ENCODE measurements around the gene PMM1.

The PMM1 gene

DNA sequence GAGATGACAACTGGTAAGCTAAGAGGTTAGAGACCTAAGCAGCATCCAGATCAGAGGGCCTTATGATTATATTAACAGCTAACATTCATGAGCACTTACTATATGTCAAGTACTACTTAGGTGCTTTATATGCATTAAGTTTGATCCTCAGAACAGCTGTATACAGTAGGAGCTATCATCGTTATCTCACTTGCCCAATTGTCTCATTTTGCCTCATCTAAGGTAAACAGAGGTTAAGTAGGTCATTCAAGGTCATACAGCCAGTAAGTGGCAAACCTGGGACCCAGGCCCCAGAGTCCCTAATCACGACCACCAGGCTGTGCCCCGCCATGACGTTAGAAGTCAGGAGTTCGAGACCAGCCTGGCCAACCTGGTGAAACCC, 40.8 kb downstream of the PMM1 start:
- Histone ChIP-seq H3K4me1 (ENCODE audit: control insufficient read depth in 1 of 2, insufficient read depth in 2 of 2, low read length in 2 of 2) (peaks cover 4 to 8% of the 10 kb centered on the region in 2 donors), H3K27me3 (ENCODE audit: low read depth, low read length) (no peaks in the 10 kb centered on the region), H3K4me3 (ENCODE audit: low read depth in 1 of 2, low read length in 2 of 2) (no peak overlapping the region), H3K27ac (ENCODE audit: low read length) (no peak overlapping the region), H3K36me3 (ENCODE audit: control insufficient read depth in 1 of 2, insufficient read depth in 2 of 2, low read length in 2 of 2) (no peaks in the 10 kb centered on the region), H3K9me3 (ENCODE audit: control insufficient read depth in 1 of 2, low read length in 2 of 2) (no peaks in the 10 kb centered on the region)

DNA sequence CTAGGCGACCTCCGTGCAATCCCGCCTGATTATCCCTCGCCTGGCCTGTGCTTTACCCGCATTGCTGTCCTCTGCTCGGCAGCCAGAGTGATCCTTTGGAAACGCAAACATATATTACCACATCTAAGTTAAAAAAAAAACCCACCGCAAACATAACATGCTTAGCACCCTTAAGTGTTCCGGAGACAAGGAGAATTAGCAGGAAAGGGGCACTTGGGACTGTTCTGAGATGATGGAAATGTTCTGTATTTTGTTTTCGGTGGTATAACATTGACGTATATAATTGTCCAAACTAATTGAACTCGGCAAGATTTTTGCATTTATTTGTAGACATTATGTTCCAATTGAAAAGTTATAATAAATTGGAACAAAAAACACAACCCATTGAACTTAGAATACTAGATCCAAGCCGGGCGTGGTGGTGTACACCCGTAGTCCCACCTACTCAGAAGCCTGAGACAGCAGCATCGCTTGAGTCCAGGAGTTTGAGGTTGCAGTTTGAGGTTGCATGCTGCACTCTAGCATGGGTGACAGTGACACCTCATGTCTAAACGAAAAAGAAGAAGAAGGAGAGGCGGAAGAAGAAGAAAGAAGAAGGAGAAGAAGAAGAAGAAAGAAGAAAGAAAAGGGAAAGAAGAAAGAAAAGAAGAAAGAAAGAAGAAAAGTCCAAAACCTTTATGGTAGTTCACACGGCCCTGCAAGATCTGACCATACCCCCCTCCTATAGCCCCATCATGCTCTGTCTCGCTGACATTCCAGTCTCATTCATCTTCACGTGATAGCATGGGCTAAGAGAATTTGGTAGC, 44.8 kb downstream of the PMM1 start:
- Histone ChIP-seq H3K36me3 (ENCODE audit: control insufficient read depth in 1 of 2, insufficient read depth in 2 of 2, low read length in 2 of 2) (peaks cover 3 to 4% of the 10 kb centered on the region in 2 donors), H3K9me3 (ENCODE audit: control insufficient read depth in 1 of 2, low read length in 2 of 2) (no peaks in the 10 kb centered on the region), H3K27ac (ENCODE audit: low read length) (no peak overlapping the region), H3K4me1 (ENCODE audit: control insufficient read depth in 1 of 2, insufficient read depth in 2 of 2, low read length in 2 of 2) (peaks cover 4 to 27% of the 10 kb centered on the region in 2 donors), H3K4me3 (ENCODE audit: low read depth in 1 of 2, low read length in 2 of 2) (peak overlapping the region; percentile 80 to 89), H3K27me3 (ENCODE audit: low read depth, low read length) (no peaks in the 10 kb centered on the region)

DNA sequence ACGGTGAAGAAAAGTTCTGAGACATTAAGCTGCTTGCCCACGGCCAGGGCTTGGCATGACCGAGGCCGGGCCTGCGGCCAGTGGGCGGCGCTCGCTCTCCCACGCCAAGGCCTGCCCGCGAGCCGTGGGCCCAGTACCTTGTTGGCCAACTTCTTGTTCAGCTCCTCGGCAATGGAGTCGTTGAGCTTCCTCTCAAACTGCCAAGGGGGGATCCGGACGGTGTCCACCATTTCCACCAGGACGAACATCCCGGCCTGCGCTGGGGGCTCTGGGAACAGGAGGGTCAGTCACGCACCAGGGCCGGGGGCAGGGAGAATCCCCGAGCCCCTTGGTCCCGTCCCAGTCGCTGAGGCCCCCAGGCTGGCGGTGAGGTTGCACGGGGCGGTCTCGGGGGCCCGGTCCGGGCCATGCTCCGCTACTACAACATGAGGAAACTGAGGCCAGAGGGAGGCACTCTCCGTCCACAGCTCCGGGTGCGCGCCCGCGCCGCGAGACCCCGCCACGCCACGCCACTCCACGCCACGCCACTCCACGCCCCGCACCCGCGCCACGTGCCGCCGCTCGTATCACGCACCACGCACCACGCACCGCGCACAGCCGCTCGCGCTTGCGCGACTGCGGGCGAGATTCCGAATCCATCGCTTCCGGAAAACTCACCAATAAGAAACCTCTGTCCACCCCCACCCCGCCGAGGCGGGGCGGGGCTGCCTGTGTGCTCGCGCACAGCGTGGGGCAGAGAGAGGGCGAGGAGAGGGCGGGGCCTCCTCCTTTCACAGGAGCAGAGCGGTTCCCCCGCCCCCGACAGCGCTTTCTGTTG, 45.6 kb downstream of the PMM1 start, which contains the start of gene POLR3H:
TSS of gene POLR3H (minus strand) at position 617 of the 817 bp plus-strand sequence. CDS start at position 248, 369 bp downstream.
- no peaks in the 10 kb centered on the region for H3K9me3 ChIP-seq (ENCODE audit: control insufficient read depth in 1 of 2, low read length in 2 of 2)
- H3K4me3 ChIP-seq (ENCODE audit: low read depth in 1 of 2, low read length in 2 of 2): peak within 1 kb of the TSS; percentile 80 to 89
- H3K27me3 ChIP-seq (ENCODE audit: low read depth, low read length): no peaks in the 10 kb centered on the region
- peaks cover 6 to 12% of the 10 kb centered on the region in 2 donors for H3K36me3 ChIP-seq (ENCODE audit: control insufficient read depth in 1 of 2, insufficient read depth in 2 of 2, low read length in 2 of 2)
- H3K27ac ChIP-seq (ENCODE audit: low read length): peak within 1 kb of the TSS; percentile 60
- peaks cover 4 to 31% of the 10 kb centered on the region in 2 donors for H3K4me1 ChIP-seq (ENCODE audit: control insufficient read depth in 1 of 2, insufficient read depth in 2 of 2, low read length in 2 of 2)

DNA sequence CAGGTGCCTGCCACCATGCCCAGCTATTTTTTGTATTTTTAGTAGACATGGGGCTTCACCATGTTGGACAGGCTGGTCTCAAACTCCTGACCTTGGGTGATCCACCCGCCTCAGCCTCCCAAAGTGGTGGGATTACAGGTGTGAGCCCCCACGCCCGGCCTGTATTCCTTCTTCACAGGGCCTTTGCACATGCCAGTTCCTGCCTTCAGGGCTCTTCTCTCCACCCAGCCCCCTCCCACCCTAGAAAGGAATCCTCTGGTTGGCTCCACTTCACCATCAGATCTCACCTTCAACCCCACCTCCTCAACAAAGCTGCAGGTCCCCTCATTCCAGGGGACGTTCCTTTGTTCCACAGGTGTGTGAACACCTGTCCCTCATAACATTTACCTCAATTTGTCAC, 47.4 kb downstream of the PMM1 start:
- Histone ChIP-seq H3K27me3 (ENCODE audit: low read depth, low read length) (no peaks in the 10 kb centered on the region), H3K9me3 (ENCODE audit: control insufficient read depth in 1 of 2, low read length in 2 of 2) (no peaks in the 10 kb centered on the region), H3K36me3 (ENCODE audit: control insufficient read depth in 1 of 2, insufficient read depth in 2 of 2, low read length in 2 of 2) (peaks cover 6 to 12% of the 10 kb centered on the region in 2 donors), H3K4me3 (ENCODE audit: low read depth in 1 of 2, low read length in 2 of 2) (no peak overlapping the region), H3K4me1 (ENCODE audit: control insufficient read depth in 1 of 2, insufficient read depth in 2 of 2, low read length in 2 of 2) (peaks cover 4 to 42% of the 10 kb centered on the region in 2 donors), H3K27ac (ENCODE audit: low read length) (no peak overlapping the region)

DNA sequence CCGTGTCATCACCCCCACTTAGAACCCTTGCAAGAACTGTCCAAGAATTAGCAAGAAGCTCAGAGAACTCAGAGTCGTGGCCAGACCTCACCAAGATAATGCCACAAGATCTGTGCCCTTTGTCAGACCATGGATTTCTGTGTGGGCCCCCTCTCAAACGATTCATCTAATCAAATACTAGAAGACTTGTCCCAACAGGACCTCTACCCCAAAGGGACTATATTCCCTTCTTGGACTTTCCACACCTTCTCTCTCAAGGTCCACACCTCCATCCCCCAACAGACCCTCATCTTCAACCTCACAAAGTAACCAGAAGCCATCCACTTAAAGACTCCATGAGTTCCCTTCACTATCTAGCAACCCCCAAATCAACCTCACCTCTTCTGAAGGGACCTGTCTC, 48.2 kb downstream of the PMM1 start:
- Histone ChIP-seq H3K27ac (ENCODE audit: low read length) (no peak overlapping the region), H3K27me3 (ENCODE audit: low read depth, low read length) (no peaks in the 10 kb centered on the region), H3K4me1 (ENCODE audit: control insufficient read depth in 1 of 2, insufficient read depth in 2 of 2, low read length in 2 of 2) (peaks cover 4 to 42% of the 10 kb centered on the region in 2 donors), H3K4me3 (ENCODE audit: low read depth in 1 of 2, low read length in 2 of 2) (no peak overlapping the region), H3K36me3 (ENCODE audit: control insufficient read depth in 1 of 2, insufficient read depth in 2 of 2, low read length in 2 of 2) (peaks cover 6 to 15% of the 10 kb centered on the region in 2 donors), H3K9me3 (ENCODE audit: control insufficient read depth in 1 of 2, low read length in 2 of 2) (no peaks in the 10 kb centered on the region)

DNA sequence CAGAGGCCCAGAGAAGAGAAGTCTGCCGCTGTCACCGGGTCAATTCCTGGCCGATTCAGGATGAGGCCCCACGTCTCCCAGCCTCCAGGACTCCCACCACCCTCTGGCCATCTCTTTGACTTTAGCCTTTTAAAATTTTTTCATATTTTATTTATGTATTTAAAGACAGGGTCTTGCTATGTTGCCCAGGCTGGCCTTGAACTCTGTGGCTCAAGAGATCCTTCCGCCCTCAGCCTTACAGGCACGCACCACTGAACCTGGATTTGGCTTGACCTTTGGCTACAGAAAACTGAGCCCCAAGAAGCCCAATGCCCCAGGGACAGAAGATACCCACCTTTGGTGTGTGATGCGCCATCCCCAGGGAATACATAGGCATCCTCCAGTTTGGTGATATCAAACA, 49.3 kb downstream of the PMM1 start:
- Histone ChIP-seq H3K4me3 (ENCODE audit: low read depth in 1 of 2, low read length in 2 of 2) (no peak overlapping the region), H3K9me3 (ENCODE audit: control insufficient read depth in 1 of 2, low read length in 2 of 2) (no peaks in the 10 kb centered on the region), H3K27ac (ENCODE audit: low read length) (no peak overlapping the region), H3K4me1 (ENCODE audit: control insufficient read depth in 1 of 2, insufficient read depth in 2 of 2, low read length in 2 of 2) (peaks cover 4 to 42% of the 10 kb centered on the region in 2 donors), H3K27me3 (ENCODE audit: low read depth, low read length) (no peaks in the 10 kb centered on the region), H3K36me3 (ENCODE audit: control insufficient read depth in 1 of 2, insufficient read depth in 2 of 2, low read length in 2 of 2) (peaks cover 6 to 15% of the 10 kb centered on the region in 2 donors)

DNA sequence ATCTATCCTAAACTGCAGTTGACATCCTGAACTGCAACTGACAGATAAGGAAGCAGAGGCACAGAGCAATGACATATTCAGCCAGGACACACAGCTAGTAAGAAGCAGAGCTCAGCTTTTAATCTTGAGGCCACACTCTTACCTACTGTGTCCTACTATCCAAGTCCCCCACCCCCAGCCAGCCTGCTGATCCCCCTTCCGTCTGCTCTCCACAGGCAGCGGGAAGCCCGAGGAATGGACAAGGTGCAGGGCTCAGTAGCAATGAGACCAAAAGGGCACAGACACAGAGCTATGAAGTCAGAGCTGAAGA, 49.7 kb downstream of the PMM1 start:
- peaks cover 4 to 39% of the 10 kb centered on the region in 2 donors for H3K4me1 ChIP-seq (ENCODE audit: control insufficient read depth in 1 of 2, insufficient read depth in 2 of 2, low read length in 2 of 2)
- no peaks in the 10 kb centered on the region for H3K27me3 ChIP-seq (ENCODE audit: low read depth, low read length)
- H3K9me3 ChIP-seq (ENCODE audit: control insufficient read depth in 1 of 2, low read length in 2 of 2): no peaks in the 10 kb centered on the region
- no peak overlapping the region for H3K4me3 ChIP-seq (ENCODE audit: low read depth in 1 of 2, low read length in 2 of 2)
- no peak overlapping the region for H3K27ac ChIP-seq (ENCODE audit: low read length)
- H3K36me3 ChIP-seq (ENCODE audit: control insufficient read depth in 1 of 2, insufficient read depth in 2 of 2, low read length in 2 of 2): peaks cover 9 to 15% of the 10 kb centered on the region in 2 donors

DNA sequence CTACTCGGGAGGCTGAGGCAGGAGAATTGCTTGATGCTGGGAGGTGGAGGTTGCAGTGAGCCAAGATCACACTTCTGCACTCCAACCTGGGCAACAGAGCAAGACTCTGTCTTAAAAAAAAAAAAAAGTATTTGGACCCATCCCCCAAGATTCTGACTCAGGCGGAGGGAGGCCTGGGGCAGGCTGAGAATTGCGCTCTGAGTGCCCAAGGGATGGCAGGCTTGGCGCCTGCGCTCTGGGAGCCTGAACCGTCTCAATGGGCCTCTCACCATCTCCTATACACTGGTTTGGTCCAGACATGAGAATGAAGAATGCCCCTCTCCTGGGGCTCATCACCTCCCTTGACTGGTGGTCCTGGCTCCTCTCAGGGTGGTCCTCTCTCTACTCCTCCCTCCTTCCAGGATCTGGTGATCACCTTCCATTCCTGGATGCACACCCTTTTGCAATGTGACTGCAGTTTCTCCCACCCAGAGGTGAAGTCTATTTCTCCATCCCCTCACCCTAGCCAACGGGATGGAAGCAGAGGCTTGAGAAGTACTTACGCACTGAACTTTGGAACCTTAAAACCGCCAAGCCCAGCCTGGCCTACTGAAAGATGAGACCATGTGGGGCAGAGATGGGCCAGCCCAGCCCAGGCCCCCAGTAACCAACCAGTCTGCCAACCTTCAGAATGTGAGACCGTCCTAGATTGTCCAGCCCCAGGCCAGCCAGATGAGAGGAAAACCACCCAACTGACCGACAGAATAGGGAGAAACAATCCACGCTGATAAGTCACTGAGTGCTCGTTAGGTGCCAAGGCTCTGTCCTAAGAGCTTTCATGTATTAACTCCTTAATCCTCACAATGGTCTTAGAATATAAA, 50.3 kb downstream of the PMM1 start:
- Histone ChIP-seq H3K27ac (ENCODE audit: low read length) (no peak overlapping the region), H3K36me3 (ENCODE audit: control insufficient read depth in 1 of 2, insufficient read depth in 2 of 2, low read length in 2 of 2) (peaks cover 13 to 15% of the 10 kb centered on the region in 2 donors), H3K27me3 (ENCODE audit: low read depth, low read length) (no peaks in the 10 kb centered on the region), H3K9me3 (ENCODE audit: control insufficient read depth in 1 of 2, low read length in 2 of 2) (no peaks in the 10 kb centered on the region), H3K4me1 (ENCODE audit: control insufficient read depth in 1 of 2, insufficient read depth in 2 of 2, low read length in 2 of 2) (peaks cover 0 to 34% of the 10 kb centered on the region in 2 donors), H3K4me3 (ENCODE audit: low read depth in 1 of 2, low read length in 2 of 2) (no peak overlapping the region)

DNA sequence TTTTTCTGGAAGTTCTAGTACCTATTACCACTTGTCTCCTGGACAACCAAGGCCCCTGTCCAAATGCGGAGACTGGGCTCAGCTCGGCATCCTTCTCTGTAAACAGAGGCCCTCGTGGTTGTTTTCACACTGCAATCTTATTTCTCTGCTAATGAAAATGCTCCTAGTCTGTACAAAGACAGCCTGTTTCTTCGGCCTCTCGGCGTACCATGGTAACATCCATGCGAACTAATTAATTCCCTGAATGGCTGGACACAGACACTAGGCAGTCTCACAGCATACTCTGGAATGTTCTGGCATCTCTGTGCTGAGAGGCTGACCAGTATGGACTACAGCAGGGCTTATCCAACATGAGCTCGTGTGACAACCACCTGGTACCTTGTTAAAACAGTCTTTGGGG, 51.1 kb downstream of the PMM1 start:
- H3K27me3 ChIP-seq (ENCODE audit: low read depth, low read length): no peaks in the 10 kb centered on the region
- peaks cover 0 to 33% of the 10 kb centered on the region in 2 donors for H3K4me1 ChIP-seq (ENCODE audit: control insufficient read depth in 1 of 2, insufficient read depth in 2 of 2, low read length in 2 of 2)
- H3K4me3 ChIP-seq (ENCODE audit: low read depth in 1 of 2, low read length in 2 of 2): no peak overlapping the region
- no peak overlapping the region for H3K27ac ChIP-seq (ENCODE audit: low read length)
- H3K9me3 ChIP-seq (ENCODE audit: control insufficient read depth in 1 of 2, low read length in 2 of 2): no peaks in the 10 kb centered on the region
- H3K36me3 ChIP-seq (ENCODE audit: control insufficient read depth in 1 of 2, insufficient read depth in 2 of 2, low read length in 2 of 2): peaks cover 13 to 15% of the 10 kb centered on the region in 2 donors

DNA sequence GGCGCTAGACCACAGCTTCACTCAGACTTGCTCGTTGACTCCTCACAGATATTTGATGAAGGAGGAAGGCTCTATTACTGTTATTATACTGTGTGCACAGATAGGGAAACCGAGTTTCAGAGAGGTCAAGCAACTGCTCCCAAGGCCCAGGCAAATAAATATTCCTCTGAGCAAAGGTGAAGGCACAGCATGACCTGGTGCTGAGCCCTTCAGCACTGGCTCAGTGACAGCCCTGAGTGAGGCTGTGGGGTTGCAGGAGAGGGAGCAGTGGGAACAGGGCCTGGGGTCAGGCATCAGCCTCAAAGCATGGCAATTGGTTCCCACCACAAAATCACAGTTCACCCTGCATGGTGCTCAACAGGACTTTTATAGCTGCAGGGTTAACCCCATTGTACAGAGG, 52.4 kb downstream of the PMM1 start:
- Histone ChIP-seq H3K4me1 (ENCODE audit: control insufficient read depth in 1 of 2, insufficient read depth in 2 of 2, low read length in 2 of 2) (peaks cover 3 to 32% of the 10 kb centered on the region in 2 donors), H3K36me3 (ENCODE audit: control insufficient read depth in 1 of 2, insufficient read depth in 2 of 2, low read length in 2 of 2) (peaks cover 16 to 18% of the 10 kb centered on the region in 2 donors), H3K27me3 (ENCODE audit: low read depth, low read length) (no peaks in the 10 kb centered on the region), H3K4me3 (ENCODE audit: low read depth in 1 of 2, low read length in 2 of 2) (no peak overlapping the region), H3K9me3 (ENCODE audit: control insufficient read depth in 1 of 2, low read length in 2 of 2) (no peaks in the 10 kb centered on the region), H3K27ac (ENCODE audit: low read length) (no peak overlapping the region)

DNA sequence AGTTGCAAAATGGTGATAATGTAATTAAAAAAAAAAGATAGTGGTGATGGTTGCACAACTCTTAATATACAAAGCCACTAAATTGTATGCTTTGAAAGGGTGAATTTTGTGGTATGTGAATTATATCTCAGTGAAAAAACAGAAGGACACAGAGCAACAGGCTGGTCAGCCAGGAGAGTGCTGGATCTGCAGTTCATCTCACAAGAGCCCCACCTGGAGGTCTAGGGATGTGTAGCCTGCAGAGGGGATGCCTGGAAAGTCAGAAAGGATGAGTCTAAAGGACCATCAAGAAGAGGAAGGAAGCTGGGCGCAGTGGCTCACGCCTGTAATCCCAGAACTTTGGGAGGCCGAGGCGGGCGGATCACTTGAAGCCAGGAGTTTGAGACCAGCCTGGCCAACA, 54.4 kb downstream of the PMM1 start:
- no peak overlapping the region for H3K4me3 ChIP-seq (ENCODE audit: low read depth in 1 of 2, low read length in 2 of 2)
- peaks cover 29 to 36% of the 10 kb centered on the region in 2 donors for H3K36me3 ChIP-seq (ENCODE audit: control insufficient read depth in 1 of 2, insufficient read depth in 2 of 2, low read length in 2 of 2)
- no peaks in the 10 kb centered on the region for H3K27me3 ChIP-seq (ENCODE audit: low read depth, low read length)
- H3K27ac ChIP-seq (ENCODE audit: low read length): no peak overlapping the region
- peaks cover 3 to 35% of the 10 kb centered on the region in 2 donors for H3K4me1 ChIP-seq (ENCODE audit: control insufficient read depth in 1 of 2, insufficient read depth in 2 of 2, low read length in 2 of 2)
- no peaks in the 10 kb centered on the region for H3K9me3 ChIP-seq (ENCODE audit: control insufficient read depth in 1 of 2, low read length in 2 of 2)

All from muscle layer of duodenum (tissue), 2 donors.